GM12864 (cell line): Measurements from ENCODE around the gene TMEM209.

Experiments used
- DNase-seq: peaks from one replicate; pipeline ENCODE4 v3.0.0-alpha.2; 2011; ENCODE audit warnings: low read depth
- H3K4me3 ChIP-seq: 2 replicates; pipeline ENCODE4 v1.5.1; 2011; ENCODE audit warnings: mild to moderate bottlenecking, low read depth, low read length, control low read depth
- CTCF ChIP-seq: IDR thresholded peaks from 2 replicates; pipeline ENCODE4 v1.5.1; 2011; ENCODE audit warnings: low read depth, mild to moderate bottlenecking, moderate library complexity, low read length, control low read depth, inconsistent platforms; ENCODE audit errors: missing control alignments

Gene TMEM209

GRCh38 chr7:130157700-130158099 is 47.5 kb downstream of the TMEM209 start:
- no peak for DNase-seq
- TF ChIP-seq CTCF = no peak
- H3K4me3 ChIP-seq = no peak overlapping the region

DNA sequence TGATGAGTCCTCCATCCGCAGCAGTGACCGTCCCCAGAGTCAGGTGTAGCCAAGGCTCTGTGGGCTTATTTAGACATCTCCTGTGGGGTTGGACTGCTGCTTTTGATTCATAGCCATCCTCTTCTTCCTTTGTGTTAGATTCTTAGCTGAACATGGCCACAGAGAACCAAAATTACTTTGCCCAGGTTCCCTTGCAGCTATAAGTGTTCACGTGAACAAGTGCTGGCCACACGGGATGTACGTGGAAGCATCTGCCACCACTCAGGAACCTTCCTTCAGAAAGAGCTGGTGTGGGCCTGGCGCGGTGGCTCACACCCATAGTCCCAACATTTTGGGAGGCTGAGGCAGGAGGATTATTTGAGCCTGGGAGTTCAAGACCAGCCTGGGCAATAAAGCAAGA is 49.1 kb downstream of the TMEM209 start:
- no peak for DNase-seq
- TF ChIP-seq CTCF = no peak
- no peak overlapping the region for H3K4me3 ChIP-seq

GRCh38 chr7:130154501-130155317 is 50.5 kb downstream of the TMEM209 start:
- DNase-seq = no peak
- peak; percentile 39 for TF ChIP-seq CTCF
- no peak overlapping the region for H3K4me3 ChIP-seq

DNA sequence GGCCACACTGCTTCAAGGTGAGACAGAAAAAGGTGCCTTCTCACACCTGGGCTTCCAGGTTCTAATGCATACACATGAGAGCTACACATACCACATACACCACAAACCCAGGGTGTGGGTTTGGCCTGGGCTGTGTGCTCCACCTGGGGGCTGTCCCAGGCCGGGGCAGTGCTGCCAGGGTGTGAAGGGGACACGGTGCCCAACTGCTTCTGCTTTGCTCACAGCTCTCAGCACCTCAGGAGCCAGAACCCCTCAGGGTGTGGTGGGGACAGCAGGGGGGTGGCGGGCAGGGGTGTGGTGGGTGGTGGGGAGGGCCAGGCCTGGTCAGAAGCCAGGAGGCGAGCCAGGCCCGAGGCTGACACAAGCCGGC is 51.1 kb downstream of the TMEM209 start:
- no peak for TF ChIP-seq CTCF
- DNase-seq = no peak
- H3K4me3 ChIP-seq = no peak overlapping the region

DNA sequence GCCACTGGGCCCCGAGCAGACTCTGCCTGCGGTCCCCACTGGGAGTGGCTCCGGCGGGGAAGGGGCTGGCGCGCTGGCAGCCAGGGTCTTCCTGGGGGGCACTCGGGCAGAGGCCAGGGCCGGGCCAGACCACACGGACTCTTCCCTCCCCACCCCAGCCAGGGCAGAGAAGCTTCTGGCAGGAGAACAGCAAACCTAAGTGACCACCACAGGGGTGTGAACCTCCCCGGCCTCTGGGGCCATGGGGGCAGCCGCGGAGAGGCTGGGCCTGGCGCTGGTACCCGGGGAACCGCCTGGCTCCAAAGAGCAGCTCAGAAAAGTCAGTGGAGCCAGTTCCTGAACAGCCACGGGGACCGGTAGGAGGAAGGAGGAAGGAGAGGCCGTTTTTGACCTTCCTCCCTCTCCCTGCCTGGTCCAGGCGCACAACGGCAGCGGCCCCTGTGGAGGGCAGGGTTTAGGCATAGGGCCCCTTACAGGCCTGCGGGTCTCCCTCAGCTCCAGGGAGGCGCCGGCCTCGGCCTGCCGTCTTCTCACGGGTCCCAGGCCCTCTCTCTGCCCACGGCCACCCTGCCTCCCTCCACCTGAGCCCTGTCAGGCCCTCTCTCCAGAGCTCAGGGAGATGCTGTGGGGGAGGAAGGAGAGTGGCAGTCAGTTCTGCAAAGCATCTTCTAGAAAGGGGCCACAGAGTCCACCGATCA is 51.8 kb downstream of the TMEM209 start:
- no peak for TF ChIP-seq CTCF
- no peak for DNase-seq
- no peak overlapping the region for H3K4me3 ChIP-seq

GRCh38 chr7:130152493-130153210 is 52.6 kb downstream of the TMEM209 start:
- no peak for TF ChIP-seq CTCF
- H3K4me3 ChIP-seq = no peak overlapping the region
- DNase-seq = no peak
